Stimulated activated CD4-positive, alpha-beta T cell treated with anti-CD3 and anti-CD28 coated beads, Interleukin-4, amount 100 ng/mL, for 1 hour (primary cell): ENCODE data around the gene EMILIN1.
A peak's percentile ranks its signal among the peaks of the same experiment; 100 is the strongest.
"Not testable (repeated sequence)": the region's sequence is repeated elsewhere in the genome, so short reads cannot be mapped to it uniquely, and the experiment has no call there.

Source experiments
- DNase-seq: peaks from one replicate; pipeline ENCODE4 v3.0.0-alpha.2; 2020

The EMILIN1 gene

DNA sequence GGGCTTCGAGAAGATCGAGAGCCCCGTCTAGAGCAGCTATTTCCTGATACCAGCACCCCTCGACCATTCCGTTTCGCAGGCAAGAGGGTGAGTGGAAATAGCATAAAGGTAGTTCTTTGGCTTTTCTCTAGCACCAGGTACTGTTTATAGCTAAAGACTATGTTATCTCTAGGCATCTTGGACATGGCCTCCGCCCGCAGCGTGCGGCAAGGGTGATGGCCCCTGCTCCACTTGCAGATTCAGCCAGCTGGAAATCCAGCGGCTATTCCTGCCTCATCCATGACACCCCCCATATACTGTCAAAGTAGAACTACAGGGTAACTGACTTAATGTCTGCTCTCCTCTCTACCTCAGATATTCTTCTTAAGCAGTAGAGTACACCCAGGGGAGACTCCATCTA is 23.7 kb upstream of the EMILIN1 start:
- DNase-seq, result no peak

DNA sequence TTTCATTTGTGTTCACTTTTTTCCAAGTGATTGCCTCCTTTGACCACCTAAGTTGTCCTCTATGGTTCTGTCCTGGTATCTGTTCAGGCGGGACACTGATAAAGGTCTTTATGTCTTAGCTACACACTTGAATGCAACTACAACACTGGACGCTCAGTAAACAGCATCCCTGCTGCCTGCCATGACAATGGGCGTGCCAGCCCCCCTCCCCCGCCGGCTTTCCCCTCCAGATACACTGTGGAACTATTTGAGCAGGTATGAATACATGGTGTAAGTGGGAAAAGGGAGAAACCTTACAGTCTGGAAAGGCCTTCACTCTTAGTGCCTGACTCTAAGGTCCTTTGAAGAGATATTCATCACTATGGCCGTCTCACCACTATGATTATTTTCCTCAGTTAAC is 21.2 kb upstream of the EMILIN1 start:
- DNase-seq, result no peak

DNA sequence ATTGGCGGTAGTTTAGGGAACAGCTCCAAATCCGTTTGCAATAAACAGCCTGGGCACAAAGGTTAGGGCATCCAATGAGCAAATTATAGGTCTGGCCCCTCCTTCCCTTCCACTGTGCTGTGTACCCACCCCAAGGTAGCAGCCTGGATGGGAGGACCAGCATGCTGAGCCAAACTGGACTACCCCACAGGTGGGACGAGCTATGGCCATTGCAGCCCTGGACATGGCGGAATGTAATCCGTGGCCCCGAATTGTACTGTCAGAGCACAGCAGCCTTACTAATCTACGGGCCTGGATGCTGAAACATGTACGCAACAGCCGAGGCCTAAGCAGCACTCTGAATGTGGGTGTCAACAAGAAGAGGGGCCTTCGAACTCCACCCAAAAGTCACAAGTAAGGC is 20.2 kb upstream of the EMILIN1 start:
- no peak for DNase-seq

DNA sequence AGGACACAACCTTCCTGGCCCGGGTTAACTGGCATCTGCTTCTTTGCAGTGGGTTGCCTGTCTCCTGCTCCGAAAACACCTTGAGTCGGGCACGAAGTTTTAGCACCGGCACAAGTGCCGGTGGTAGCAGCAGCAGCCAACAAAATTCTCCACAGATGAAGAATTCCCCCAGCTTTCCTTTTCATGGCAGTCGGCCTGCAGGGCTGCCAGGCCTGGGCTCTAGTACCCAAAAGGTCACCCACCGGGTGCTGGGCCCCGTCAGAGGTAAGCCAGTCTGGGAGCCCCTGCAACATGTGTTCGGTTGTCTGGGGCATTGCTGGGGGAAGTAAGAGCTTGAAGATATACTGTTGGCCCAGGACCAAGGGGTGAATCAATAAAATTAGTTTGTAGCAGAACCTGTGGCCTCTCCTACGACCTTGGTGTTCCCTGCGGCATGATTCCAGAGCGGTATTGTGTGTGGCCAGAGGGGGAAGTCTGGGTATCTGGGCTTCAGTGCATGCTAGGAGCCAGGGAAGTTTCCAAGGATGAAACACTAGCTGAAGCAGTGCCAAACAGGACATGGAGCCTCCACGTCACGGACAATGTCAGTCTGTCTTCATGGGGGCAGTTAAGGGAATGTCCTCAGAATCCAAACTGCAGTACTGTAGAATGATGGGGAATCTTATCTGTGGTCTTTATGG is 19.1 kb upstream of the EMILIN1 start:
- DNase-seq, result no peak

DNA sequence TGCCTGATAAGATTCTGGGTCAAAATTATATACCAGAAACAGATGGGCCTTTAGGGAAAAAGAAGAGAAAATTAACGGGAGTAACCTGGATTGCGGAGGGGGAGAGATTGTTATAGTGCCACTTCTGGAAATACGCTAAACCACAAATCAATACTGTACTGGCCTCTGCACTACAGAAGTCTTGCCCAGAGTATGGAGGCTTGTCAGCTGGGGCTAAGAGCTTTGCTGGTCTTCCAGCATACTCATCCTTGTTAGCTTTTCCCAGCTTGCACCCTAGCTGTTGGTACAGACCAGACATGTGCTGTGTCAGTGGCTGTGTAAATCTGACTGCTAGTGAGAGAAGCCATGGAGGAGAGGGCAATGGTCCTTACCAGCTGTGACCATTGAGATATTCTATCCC is 18.1 kb upstream of the EMILIN1 start:
- no peak for DNase-seq

DNA sequence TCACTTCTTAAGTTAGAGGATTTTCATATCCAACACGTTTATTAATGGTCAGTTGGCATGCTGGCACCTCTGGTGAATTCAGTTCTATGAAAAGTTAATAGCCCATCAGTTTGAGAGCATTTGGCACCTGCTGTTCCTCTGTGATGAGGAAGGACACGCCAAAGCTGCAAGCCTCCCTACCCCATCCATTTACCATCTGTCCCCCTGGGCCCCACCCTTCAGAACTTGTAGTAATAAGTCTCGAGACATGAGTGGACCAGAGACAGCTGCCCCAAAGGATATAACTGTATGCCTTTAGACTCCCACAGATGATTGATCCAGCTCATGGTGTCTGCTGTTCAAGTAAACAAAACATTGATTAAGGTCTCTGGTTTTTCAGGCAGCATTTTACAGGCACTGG is 13.3 kb upstream of the EMILIN1 start:
- DNase-seq, result no peak

DNA sequence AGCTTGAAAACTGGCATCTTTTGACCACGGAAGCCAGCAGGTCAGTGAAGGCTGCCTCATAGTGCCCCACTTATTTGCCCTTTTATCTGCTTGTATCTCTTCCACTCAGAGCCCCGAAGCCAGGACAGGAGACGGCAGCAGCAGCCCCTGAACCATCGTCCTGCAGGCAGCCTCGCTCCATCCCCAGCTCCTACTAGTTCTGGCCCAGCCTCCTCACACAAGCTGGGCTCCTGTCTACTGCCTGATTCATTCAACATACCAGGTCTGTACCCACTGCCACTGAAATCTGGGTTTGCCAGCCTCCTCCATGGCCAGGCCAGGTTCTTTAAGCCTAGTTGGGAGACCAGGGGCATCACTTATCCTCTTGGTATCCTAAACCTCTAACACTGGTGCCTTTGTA is 11.0 kb upstream of the EMILIN1 start:
- no peak for DNase-seq

DNA sequence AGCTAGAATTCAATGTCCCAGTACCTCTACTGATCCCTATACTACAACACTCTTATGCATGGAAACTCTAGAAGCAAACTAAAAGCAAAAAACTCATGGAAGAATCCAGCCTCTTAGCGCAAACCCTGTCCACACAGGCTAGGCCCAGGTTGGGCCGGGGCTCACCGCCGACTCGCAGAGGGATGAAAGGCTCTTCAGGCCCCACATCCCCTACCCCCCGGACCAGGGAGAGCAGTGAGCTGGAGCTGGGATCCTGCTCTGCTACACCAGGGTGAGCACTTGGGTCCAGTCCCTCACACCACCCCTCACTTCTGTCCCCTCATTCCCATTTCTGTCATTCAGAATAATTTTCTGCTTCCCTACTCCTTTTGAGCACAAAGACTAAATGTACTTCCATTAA is 9.0 kb upstream of the EMILIN1 start:
- no peak for DNase-seq

DNA sequence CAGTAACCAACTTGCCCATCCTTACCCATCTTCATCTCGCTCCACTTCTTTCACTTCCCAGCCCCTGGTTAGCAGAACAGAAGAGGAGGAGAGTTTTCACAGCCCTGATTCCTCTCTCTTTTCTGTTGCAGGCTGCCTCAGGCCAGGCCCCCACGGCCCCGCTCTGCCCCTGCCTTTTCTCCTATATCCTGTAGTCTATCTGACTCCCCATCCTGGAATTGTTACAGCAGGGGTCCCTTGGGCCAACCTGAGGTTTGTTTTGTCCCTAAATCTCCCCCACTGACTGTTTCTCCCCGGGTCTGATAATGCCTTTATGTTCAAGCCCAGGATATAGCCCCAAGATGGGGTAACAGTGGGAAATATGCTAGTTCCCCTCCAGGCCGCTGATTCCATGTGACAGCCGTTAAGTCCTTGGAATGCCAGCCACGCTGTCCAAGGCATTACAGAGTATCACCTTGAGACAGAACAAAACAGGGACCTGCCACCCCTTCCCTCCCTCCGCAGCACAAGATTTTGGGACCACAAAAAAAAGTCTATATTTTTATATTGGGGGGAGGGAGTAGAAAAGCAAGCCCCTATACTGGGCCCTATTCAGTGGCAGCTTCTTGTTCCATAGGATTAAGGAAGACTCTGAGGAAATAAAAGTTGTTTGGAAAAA is 8.3 kb upstream of the EMILIN1 start:
- DNase-seq, result no peak

DNA sequence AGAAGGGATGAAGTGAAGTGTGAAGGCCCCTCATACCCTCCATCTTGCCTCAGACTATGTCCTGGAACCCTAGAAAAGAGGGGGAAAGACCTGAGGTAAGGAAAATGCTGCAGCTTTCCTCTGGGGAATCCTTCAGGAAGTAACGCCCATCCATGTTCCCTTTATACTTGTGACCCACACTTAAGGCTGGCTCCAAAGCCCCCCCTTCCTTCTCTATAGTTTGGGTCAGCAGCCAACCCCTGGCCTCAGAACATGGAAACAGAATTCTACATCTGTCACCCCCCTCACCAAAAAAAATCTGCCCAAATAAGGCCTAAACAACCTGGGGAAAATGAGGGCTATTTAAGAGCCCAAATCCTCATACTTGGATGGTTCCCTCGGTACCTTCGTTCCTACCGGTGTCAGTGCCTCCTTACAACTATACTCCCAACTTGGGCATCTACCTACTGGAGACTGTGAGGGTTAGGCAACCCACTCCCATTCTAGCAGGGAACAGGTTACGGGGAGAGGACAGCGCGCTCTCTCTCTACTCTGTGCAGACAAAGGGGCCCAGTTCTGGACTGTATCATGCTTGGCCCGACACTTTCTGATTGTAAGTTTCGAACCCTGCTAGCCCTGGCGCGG is 7.7 kb upstream of the EMILIN1 start:
- DNase-seq, result no peak

DNA sequence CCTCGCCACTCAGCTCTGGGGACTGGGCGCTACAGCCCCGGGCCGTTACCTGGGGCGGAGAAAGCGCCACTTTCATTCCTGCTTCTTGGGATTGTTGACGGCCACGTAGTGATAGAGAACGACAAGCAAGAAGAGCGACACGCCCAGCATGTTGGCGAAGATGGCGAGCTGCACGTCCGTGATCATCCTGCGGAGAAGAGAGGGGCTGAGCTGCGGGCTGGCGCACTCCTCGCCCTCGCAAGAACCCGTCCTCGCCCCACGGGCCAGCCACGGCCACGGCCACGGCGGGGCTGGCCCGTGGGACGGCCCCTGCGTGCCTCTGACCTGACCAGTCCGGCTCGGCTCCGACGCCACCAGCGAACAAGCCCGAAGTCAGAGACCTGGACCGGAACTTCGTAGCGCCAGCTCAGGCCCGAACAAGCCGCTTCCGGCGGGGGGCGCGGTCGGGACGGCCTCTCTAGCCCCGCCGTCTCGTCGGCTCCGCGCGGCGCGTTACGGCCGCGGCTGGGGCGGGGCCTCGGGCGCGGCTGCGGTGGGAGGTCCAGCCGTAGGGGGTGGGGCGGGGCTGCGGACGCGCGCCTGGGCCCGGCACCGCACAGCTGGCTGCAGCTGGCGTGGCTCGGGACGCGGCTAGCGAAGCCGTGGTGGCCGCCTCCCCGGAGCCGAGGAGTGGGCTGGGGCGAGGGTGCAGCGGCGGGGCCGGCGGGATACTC is 7.0 kb upstream of the EMILIN1 start, which contains the start of gene OST4:
TSS of gene OST4 (minus strand) at position 378 of the 713 bp plus-strand sequence.
- peak; percentile 91 for DNase-seq

DNA sequence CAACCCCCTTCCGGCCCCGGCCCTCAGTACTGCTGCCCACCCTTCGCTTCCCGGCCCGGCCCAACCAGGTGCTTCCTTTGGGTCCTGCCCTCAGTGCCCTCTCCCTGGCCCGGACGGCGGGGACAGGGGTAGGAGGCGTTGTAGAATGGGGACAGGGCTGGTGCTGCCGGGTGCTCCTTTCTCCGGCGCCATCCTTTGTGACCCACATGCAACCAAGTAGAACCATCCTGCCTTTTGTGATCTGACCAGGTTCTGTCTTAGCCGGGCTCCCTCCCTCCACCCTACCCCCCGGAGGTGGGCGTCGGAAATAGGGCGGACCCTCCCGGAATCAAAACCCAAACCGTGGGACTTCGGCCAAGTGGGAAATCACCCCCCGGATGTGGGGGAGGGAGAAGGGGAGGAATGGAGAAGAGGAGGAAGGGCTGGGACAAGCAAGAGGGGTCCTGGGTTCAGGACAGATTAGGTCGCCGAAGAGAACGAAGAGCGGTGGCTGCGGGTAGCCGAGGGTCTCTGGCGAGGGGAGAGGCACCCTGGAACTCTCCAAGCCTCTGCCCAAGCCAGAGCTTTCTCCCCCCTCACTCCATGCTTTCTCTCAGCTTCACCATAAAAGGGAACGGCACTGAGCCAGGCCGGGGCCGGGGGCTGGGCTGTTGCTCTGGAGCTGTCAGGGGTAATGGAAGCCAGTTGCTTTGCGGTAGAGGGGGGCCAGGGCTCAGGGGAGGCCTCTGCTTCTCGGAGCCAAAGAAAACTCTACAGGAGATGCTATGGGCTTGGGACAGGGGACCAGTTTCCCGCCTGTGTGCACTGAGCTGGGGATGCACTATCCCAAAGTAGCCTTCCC is 6.2 kb upstream of the EMILIN1 start:
- DNase-seq, result peak; percentile 39

DNA sequence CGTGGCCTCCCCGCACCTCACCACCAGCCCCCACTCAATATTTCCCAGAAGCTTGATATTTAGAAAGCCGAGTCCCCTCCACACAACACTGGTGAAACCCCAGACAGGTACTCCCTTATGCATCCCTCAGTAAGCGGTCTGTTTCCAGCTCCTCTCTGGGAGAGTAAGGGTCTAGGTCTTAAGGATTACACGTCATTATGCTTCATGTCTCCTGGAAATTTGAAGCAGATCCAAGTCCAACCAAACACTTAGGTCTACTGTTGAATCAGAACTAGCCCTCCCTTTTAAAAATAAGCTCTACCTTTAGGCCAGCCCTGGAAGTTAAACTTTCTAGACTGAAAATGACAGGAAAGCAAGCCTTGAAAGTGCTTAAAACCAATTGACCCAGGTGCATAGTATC is 5.5 kb upstream of the EMILIN1 start:
- DNase-seq, result no peak

DNA sequence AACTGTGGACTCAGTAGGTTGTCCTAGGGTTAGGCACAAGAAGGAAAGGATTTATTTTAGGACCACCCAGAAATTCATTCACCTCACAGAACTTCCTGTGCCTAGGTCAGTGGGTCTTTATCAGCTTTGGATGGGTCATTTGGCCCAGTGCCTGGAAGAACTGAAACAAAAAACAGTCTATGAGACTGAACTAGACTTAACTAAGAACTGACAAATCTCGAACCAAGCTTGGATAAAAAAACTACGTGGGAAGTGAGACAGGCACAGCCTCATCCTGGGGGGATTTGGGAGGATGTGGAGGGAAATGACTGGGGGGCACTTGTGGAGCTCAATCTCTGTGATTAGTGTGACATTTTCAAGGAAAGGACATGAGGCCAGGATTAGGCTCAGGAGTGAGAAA is 4.6 kb upstream of the EMILIN1 start:
- no peak for DNase-seq

DNA sequence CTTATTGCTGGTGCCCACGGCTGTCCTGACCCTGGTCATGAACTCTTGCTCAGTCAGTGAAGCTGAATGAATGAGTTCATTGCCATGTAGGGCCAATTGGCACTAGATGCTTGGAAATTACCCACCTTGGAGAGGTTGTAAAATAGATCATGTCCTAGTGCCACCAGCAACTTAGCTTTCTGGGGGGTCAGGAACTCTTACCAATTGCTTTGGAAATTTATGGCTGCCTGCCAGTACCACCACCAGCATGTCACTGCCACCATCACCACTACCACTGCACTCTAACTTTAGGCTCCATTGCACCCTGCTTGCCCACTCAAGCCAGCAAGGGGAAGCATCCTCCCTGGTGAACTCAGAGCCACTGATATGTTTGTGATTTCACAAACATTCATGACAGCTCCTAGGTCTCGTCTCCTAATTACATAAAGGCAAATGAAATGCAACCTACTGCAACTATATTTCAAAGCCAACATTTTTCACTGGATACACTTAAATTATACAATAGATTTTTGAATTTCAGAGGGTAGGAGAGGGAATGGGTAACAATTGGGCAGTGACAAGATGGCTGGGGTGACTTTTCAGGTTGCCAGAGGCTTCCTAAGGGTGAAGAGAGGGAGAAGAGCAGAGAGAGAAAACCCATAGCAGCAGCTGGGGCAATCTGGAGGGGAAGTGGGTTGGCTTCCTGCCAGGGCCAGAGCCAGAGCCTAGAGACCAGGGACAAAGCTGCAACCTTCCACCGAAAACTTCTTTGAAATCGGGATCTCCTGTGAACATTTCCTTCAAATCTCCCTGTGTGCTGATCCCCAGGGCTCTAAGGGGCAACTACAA is 3.5 kb upstream of the EMILIN1 start:
- DNase-seq, result peak; percentile 38

DNA sequence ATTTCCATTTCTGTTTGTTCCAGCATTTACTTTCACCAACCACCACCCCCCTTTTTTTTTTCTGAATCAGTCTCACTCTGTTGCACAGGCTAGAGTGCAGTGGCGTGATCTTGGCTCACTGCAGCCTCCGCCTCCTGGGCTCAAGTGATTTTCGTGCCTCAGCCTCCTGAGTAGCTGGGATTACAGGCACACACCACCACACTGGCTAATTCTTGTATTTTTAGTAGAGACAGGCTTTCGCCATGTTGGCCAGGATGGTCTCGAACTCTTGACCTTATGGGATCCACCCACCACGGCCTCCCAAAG is 2.9 kb upstream of the EMILIN1 start:
- DNase-seq, result not testable (repeated sequence)

DNA sequence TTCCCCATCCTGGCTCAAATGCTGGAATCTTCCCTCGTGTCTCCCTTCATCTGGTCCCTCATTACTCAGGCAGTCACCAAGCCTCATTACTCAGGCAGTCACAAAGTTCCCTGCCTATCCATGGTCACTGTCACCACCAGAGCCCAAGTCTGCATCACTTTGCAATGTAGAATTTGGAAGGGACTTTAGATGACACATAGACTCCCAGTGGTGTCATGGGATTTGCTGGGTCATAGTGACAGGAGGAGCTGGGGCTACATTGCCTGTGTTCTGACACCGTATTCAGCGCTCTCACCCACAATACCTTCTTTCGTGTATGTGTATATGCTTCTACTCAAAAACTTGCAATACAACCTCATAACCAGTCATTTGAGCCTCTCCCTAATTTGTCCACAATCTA is 2.1 kb upstream of the EMILIN1 start:
- DNase-seq, result no peak

DNA sequence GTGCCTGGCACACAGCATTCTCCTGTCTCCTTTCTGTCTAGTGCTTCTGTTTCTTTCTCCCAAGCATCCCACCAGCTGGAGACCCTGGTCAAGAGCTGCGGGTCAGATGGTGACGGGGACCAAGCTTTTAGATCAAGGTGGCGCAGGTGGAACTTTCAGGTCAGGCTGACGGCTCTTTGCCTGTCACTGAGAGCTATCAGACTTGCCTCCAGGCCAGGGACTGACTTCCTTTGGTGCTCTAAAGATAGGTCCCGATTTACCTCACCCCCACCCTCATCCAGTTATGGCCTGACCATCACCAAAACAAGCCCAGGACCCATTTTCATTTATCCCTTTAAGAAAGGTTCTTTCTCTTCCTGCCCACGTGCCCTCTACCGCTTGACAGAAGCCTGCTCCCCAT is 1.2 kb upstream of the EMILIN1 start:
- DNase-seq, result no peak

DNA sequence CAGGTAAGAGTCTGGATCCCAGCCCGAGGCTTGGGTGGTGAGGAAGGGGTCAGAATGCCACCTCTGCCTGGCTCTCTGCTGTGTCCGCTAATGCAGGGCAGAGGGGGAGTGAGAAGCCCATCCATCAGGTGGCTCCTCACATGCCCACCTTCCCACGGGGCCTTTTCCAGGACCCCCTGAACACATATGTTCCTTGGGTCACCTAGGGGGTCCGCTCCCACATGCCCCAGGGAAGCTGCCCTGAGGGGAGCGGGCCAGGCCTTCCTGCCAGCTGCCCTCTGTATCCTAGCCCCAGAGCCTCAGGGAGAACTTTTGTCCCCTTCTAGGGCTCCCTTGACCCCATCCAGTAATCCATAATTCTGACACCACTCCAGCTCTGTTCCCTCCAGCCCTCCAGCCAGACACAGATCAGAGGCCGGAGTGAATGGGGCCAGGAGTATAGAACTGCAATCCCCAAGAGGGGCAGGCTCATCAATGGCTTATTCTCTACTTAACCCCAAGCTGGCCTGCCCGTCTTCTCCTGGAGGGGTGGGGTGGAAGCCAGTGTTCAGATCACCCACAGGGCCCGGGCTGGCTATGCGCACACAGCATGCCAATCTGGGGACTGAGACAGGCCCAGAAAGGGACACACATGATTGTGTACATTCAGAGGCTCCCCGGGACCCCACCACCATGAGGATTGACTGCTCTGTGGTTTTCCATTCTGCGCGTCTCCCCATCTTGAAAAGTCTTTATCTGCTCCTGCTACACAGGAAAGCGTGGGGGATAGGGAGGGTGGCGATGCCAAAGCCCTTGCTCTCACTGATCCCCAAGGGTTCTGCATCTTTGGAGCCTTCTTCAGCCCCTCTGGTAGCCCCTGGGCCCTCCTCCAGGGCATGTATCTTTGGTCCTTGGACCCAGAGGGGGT is 1.1 kb downstream of the EMILIN1 start:
- no peak for DNase-seq

DNA sequence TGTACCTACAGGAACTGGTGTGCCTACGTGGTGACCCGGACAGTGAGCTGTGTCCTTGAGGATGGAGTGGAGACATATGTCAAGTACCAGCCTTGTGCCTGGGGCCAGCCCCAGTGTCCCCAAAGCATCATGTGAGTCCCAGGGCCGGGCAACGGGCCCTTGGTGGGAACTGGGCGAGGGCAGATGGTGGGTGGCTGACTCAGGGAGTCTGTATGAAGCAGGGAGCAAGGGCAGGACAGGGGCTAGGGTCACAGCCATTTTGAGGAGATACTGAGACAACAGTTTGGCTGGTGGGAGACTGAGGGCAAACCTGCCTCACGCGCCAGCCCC is 1.7 kb downstream of the EMILIN1 start:
- no peak for DNase-seq

DNA sequence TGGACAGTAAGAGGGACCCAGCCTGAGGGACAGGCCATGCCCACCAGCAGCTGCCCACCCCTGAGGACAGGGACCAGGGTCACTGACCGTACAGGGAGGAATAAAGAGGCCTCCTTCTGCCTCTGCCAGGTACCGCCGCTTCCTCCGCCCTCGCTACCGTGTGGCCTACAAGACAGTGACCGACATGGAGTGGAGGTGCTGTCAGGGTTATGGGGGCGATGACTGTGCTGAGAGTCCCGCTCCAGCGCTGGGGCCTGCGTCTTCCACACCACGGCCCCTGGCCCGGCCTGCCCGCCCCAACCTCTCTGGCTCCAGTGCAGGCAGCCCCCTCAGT is 2.2 kb downstream of the EMILIN1 start:
- DNase-seq, result no peak
